ENCODE results near the gene CCDC172.

The CCDC172 gene

GRCh38 chr10:116324227-116324950 is at the start of gene CCDC172:
Gene CCDC172, plus strand, starts transcription at chr10:116324448. Its CDS starts 564 bp downstream, at chr10:116325012.
- no peak for DNase-seq (ENCODE audit: low spot score)

GRCh38 chr10:116276981-116277380 is 47.3 kb upstream of the CCDC172 start:
- DNase-seq (ENCODE audit: low spot score) = no peak

- DNase-seq (ENCODE audit: low spot score) = no peak
These were observed 45.4 kb upstream of the CCDC172 start for GRCh38 chr10:116278846-116279245.

- DNase-seq (ENCODE audit: low spot score) = no peak
These were observed 42.5 kb upstream of the CCDC172 start for GRCh38 chr10:116281775-116282174.

GRCh38 chr10:116286626-116287200 is 37.5 kb upstream of the CCDC172 start:
- no peak for DNase-seq (ENCODE audit: low spot score)

GRCh38 chr10:116287906-116288501 is 36.2 kb upstream of the CCDC172 start:
- DNase-seq (ENCODE audit: low spot score) = peak; percentile 65

GRCh38 chr10:116289652-116290051 is 34.6 kb upstream of the CCDC172 start:
- no peak for DNase-seq (ENCODE audit: low spot score)

GRCh38 chr10:116292493-116292892 is 31.8 kb upstream of the CCDC172 start:
- DNase-seq (ENCODE audit: low spot score) = no peak

GRCh38 chr10:116296291-116296721 is 27.9 kb upstream of the CCDC172 start:
- DNase-seq (ENCODE audit: low spot score) = no peak

GRCh38 chr10:116298586-116298985 is 25.7 kb upstream of the CCDC172 start:
- DNase-seq (ENCODE audit: low spot score) = no peak

- no peak for DNase-seq (ENCODE audit: low spot score)
These were observed 23.7 kb upstream of the CCDC172 start for GRCh38 chr10:116300542-116300941.

- no peak for DNase-seq (ENCODE audit: low spot score)
These were observed 19.3 kb upstream of the CCDC172 start for GRCh38 chr10:116304923-116305322.

- DNase-seq (ENCODE audit: low spot score) = no peak
These were observed 17.4 kb upstream of the CCDC172 start for GRCh38 chr10:116306847-116307246.

- DNase-seq (ENCODE audit: low spot score) = no peak
These were observed 16.8 kb upstream of the CCDC172 start for GRCh38 chr10:116307455-116307854.

GRCh38 chr10:116311016-116311415 is 13.2 kb upstream of the CCDC172 start:
- no peak for DNase-seq (ENCODE audit: low spot score)

GRCh38 chr10:116311706-116312490 is 12.3 kb upstream of the CCDC172 start:
- DNase-seq (ENCODE audit: low spot score) = no peak

GRCh38 chr10:116312548-116312947 is 11.7 kb upstream of the CCDC172 start:
- no peak for DNase-seq (ENCODE audit: low spot score)

GRCh38 chr10:116316503-116316902 is 7.7 kb upstream of the CCDC172 start:
- no peak for DNase-seq (ENCODE audit: low spot score)

GRCh38 chr10:116324951-116325635 is 845 bp downstream of the CCDC172 start:
- DNase-seq (ENCODE audit: low spot score) = no peak

GRCh38 chr10:116325987-116326386 is 1.7 kb downstream of the CCDC172 start:
- DNase-seq (ENCODE audit: low spot score) = no peak

- DNase-seq (ENCODE audit: low spot score) = no peak
These were observed 4.9 kb downstream of the CCDC172 start for GRCh38 chr10:116329153-116329552.

- DNase-seq (ENCODE audit: low spot score) = no peak
These were observed 7.6 kb downstream of the CCDC172 start for GRCh38 chr10:116331815-116332214.

All from RKO (cell line).